DMS 273 (cell line): ENCODE results near the gene CSTA.

ENCODE experiments used
- DNase-seq: peaks from one replicate; lab custom pipeline; 2025; ENCODE audit not compliant: unreplicated experiment; lab: John Stamatoyannopoulos, UW

Gene CSTA

GRCh38 chr3:122324871-122325323 is at the start of gene CSTA:
TSS of gene CSTA (plus strand) at chr3:122325248. CDS start at chr3:122325293, 45 bp downstream.
- no peak for DNase-seq

GRCh38 chr3:122281891-122282290 is 43.2 kb upstream of the CSTA start:
- no peak for DNase-seq

GRCh38 chr3:122283796-122284445 is 41.1 kb upstream of the CSTA start:
- DNase-seq: peak; percentile 22

GRCh38 chr3:122284486-122284885 is 40.6 kb upstream of the CSTA start:
- DNase-seq: no peak

GRCh38 chr3:122294359-122294758 is 30.7 kb upstream of the CSTA start:
- DNase-seq: no peak

GRCh38 chr3:122295266-122296062 is 29.6 kb upstream of the CSTA start:
- DNase-seq: no peak

GRCh38 chr3:122298239-122298638 is 26.8 kb upstream of the CSTA start:
- no peak for DNase-seq

- no peak for DNase-seq
These were observed 25.8 kb upstream of the CSTA start for GRCh38 chr3:122299215-122299614.

GRCh38 chr3:122299872-122300460 is 25.1 kb upstream of the CSTA start:
- DNase-seq: peak; percentile 75

GRCh38 chr3:122301063-122301462 is 24.0 kb upstream of the CSTA start:
- DNase-seq: no peak

GRCh38 chr3:122305818-122306621 is 19.0 kb upstream of the CSTA start:
- DNase-seq: peak; percentile 53

GRCh38 chr3:122306622-122306953 is 18.5 kb upstream of the CSTA start:
- DNase-seq: no peak

- no peak for DNase-seq
These were observed 17.9 kb upstream of the CSTA start for GRCh38 chr3:122307094-122307687.

GRCh38 chr3:122307976-122308375 is 17.1 kb upstream of the CSTA start:
- no peak for DNase-seq

GRCh38 chr3:122310361-122310760 is 14.7 kb upstream of the CSTA start:
- no peak for DNase-seq

- DNase-seq: no peak
These were observed 12.2 kb upstream of the CSTA start for GRCh38 chr3:122312826-122313225.

- DNase-seq: no peak
These were observed 11.8 kb upstream of the CSTA start for GRCh38 chr3:122313281-122313680.

- DNase-seq: no peak
These were observed 10.7 kb upstream of the CSTA start for GRCh38 chr3:122314228-122314876.

GRCh38 chr3:122315619-122316018 is 9.4 kb upstream of the CSTA start:
- no peak for DNase-seq

GRCh38 chr3:122316368-122316767 is 8.7 kb upstream of the CSTA start:
- DNase-seq: no peak
